B cell (primary cell): Measurements from ENCODE around the gene SAXO1.

ENCODE experiments used
- CTCF ChIP-seq: fragments of 200-600 bp; IDR thresholded peaks from one replicate; pipeline ENCODE4 v1.8.0; 2022; ENCODE audit warnings: antibody characterized with exemption, mild to moderate bottlenecking
- EZH2 ChIP-seq: IDR thresholded peaks from 2 replicates; pipeline ENCODE4 v1.6.1; 2012; ENCODE audit warnings: borderline replicate concordance, low read depth, mild to moderate bottlenecking, moderate library complexity, low read length; ENCODE audit not compliant: insufficient read depth, poor library complexity, severe bottlenecking

DNA sequence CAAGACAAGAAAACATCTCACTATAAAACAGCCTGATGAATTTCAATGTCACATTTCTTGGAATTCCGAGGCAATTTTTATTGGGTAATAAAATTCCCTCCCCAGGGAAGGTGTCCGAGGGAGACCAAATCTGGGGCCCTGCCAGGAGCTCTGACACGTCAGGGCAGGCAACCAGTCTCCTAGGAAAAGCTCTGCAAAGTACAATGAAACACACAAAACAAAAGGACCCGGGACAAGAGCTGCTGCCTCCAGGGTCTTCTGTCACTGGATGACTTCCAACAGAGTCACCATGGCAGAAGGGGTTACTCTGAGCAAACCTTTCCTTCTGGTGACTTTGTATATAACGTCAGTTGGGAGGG lies 50.8 kb downstream of the SAXO1 start:
- TF ChIP-seq CTCF (no peak), EZH2 (no peak)
